AG04450 (cell line): ENCODE data around the gene KCNF1. TPM values are rescaled to one million over a fixed set of nuclear protein-coding genes. Genes with fewer than 3 reads are reported as not detected.

Experiments
- CTCF ChIA-PET: fragments of 300-600, 350-600 bp; formaldehyde crosslinking; extraction: SDS; loops from one replicate; lab custom pipeline; 2022; ENCODE audit warnings: antibody characterized with exemption, inconsistent platforms; lab: Charles Lee
- POLR2A ChIA-PET: fragments of 350-600 bp; formaldehyde crosslinking; extraction: SDS; loops from one replicate; lab custom pipeline; 2021; ENCODE audit warnings: antibody characterized with exemption, inconsistent platforms; lab: Yijun Ruan, JAX
- DNase-seq: peaks from one replicate; pipeline ENCODE4 v3.0.0-alpha.2; 2011; ENCODE audit warnings: low read depth, low spot score
- H3K27ac ChIP-seq: one replicate; pipeline ENCODE4 v1.5.1; 2012; ENCODE audit warnings: low read depth, low read length, control low read depth
- H3K27me3 ChIP-seq: one replicate; pipeline ENCODE4 v1.6.0; 2012; ENCODE audit warnings: low read length; ENCODE audit not compliant: control insufficient read depth, insufficient read depth
- H3K4me3 ChIP-seq: 2 replicates; pipeline ENCODE4 v1.5.1; 2011; ENCODE audit warnings: mild to moderate bottlenecking, low read depth, low read length, control low read depth
- H3K9me3 ChIP-seq: 2 replicates; pipeline ENCODE4 v1.5.1; 2012; ENCODE audit warnings: low read length; ENCODE audit not compliant: control insufficient read depth, insufficient read depth
- polyA plus RNA-seq: library from polyadenylated mRNA; depleted of rRNA; stranded (reverse); fragments of >200 nt; gene quantifications from 2 replicates; pipeline ENCODE4 v1.2.3, GENCODE V29; 2011
- TF ChIP-seq, protein P1 (sequence below): IDR thresholded peaks from 2 replicates; pipeline ENCODE4 v1.5.1; 2011; ENCODE audit warnings: low read depth, low read length, control low read depth, inconsistent platforms

Gene KCNF1
- polyA plus RNA-seq, 1 experiment: 1.0 TPM

GRCh38 chr2:10876963-10877362 lies 34.8 kb upstream of the KCNF1 start:
- CTCF ChIA-PET: no interaction called here
- DNase-seq: no peak
- POLR2A ChIA-PET: no interaction called here
- Histone ChIP-seq H3K27ac (no peak overlapping the region), H3K4me3 (no peak overlapping the region), H3K27me3 (no peaks in the 10 kb centered on the region), H3K9me3 (no peaks in the 10 kb centered on the region; the same call in 1 of the 2 replicates)
- TF ChIP-seq, protein P1, sequence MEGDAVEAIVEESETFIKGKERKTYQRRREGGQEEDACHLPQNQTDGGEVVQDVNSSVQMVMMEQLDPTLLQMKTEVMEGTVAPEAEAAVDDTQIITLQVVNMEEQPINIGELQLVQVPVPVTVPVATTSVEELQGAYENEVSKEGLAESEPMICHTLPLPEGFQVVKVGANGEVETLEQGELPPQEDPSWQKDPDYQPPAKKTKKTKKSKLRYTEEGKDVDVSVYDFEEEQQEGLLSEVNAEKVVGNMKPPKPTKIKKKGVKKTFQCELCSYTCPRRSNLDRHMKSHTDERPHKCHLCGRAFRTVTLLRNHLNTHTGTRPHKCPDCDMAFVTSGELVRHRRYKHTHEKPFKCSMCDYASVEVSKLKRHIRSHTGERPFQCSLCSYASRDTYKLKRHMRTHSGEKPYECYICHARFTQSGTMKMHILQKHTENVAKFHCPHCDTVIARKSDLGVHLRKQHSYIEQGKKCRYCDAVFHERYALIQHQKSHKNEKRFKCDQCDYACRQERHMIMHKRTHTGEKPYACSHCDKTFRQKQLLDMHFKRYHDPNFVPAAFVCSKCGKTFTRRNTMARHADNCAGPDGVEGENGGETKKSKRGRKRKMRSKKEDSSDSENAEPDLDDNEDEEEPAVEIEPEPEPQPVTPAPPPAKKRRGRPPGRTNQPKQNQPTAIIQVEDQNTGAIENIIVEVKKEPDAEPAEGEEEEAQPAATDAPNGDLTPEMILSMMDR: no peak

- no peak for DNase-seq
- Histone ChIP-seq H3K27ac (no peak overlapping the region), H3K9me3 (no peaks in the 10 kb centered on the region; the same call in 1 of the 2 replicates), H3K4me3 (peak overlapping the region; percentile 40), H3K27me3 (no peaks in the 10 kb centered on the region)
- ChIA-PET POLR2A (interaction anchor here (0.6 kb wide), 1 partner anchor 8 kb away, joined by 8 read pairs; no protein-coding TSS in a partner anchor), CTCF (no interaction called here)
- TF ChIP-seq, protein P1: no peak
These were observed 34.1 kb upstream of the KCNF1 start for GRCh38 chr2:10877651-10878111.

DNA sequence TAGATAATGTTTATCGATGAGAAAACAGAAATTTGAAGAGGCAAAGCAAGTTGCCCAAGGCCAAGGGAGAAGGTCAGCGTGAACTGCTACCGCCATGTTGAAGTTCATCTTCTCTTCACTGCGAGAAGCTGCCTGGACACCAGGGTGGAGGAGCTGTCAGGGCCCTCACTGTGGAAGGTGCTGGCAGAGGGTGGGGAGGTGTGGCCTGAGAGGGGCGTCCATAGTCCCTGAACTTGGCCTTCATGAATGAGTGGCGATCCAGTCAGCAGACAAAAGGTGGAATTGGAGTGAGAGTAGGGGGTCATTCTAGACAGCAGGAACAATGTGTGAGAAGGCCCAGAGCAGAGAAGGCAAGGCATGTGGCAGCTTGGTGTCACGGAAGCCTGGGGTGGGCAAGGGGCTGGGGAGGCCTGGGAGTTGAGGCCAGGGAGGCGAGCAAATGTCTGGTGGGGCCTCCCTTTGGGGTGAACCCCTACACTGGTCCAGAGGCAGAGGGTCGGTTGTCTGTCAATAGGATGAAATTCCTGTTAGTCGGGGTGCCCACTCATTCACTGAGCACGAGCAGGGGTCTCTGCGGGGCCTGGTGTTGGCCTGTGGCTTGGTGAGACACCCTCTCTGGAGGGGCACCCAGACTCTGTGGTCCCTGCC lies 33.3 kb upstream of the KCNF1 start:
- no peak overlapping the region for H3K4me3 ChIP-seq
- ChIA-PET POLR2A (interaction anchor here (0.6 kb wide), 1 partner anchor 7 kb away, joined by 8 read pairs; no protein-coding TSS in a partner anchor), CTCF (no interaction called here)
- no peaks in the 10 kb centered on the region; the same call in 1 of the 2 replicates for H3K9me3 ChIP-seq
- TF ChIP-seq, protein P1: no peak
- H3K27ac ChIP-seq: no peak overlapping the region
- DNase-seq: no peak
- H3K27me3 ChIP-seq: no peaks in the 10 kb centered on the region

- CTCF ChIA-PET: no interaction called here
- no peak overlapping the region for H3K27ac ChIP-seq
- TF ChIP-seq, protein P1: no peak
- DNase-seq: no peak
- POLR2A ChIA-PET: no interaction called here
- H3K4me3 ChIP-seq: no peak overlapping the region
- H3K9me3 ChIP-seq: no peaks in the 10 kb centered on the region; the same call in 1 of the 2 replicates
- no peaks in the 10 kb centered on the region for H3K27me3 ChIP-seq
These were observed 32.6 kb upstream of the KCNF1 start for GRCh38 chr2:10879159-10879558.
